ENCODE results near the gene TAOK3. TPM values are rescaled to one million over a fixed set of nuclear protein-coding genes. Genes with fewer than 3 reads are reported as not detected.

The TAOK3 gene
- total and polyA plus RNA-seq, 9 of the 15 experiments (the other 6 are each of a cell fraction or from before 2014, with no cell fraction given): 24.3 to 83.5 (median 47.1) TPM

DNA sequence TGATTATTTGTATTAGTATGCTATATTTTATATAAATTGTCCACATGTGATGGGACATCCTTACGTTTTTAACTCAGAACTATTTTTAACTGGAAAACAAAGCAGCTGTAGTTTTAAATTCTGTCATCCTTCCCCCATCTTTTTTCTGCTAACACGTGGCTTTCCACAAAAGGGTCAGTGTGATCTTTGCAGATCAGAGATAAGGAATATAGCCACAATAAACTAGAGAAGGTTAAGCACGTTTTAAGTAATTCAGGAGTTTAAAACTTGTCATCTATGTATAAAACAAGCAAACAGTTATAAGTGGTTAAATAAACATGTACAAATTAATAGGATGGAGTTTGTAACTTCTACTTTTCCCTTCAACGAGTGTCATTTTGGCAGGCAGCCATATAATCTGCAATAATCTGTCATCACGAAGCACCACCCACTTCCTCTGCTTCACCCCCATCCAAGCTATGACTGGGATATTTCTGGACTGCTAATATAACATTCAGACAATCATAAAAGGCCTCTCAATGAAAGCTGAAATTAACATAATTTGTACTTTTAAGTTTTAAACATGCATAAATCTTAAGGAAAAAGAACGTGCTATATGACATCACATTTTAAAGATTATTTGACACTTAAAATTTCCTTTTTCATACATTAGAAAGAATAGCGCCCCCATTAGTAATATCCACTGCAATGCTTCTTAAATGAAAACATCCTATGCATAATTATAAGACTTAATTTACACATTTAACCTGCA lies 15.3 kb downstream of the TAOK3 start (continued):
- peak; percentile 47 for TF ChIP-seq CCNT2 (IDR thresholded peaks at IDR 0.05; ENCODE audit: borderline replicate concordance, extremely low read depth, insufficient read length, low read depth, low read length)
- peak in 1 of 2 experiments; percentile 6; a peak in 1 of 4 replicates for TF ChIP-seq TBL1XR1 (IDR thresholded peaks at IDR 0.05; ENCODE audit: low read length in 2 of 2)
- no peak; the same call in 1 of the 2 replicates for TF ChIP-seq REST (IDR thresholded peaks at IDR 0.05; ENCODE audit: borderline replicate concordance)
- no peak for TF ChIP-seq REST (CRISPR knock-in tag; IDR thresholded peaks at IDR 0.05; ENCODE audit: low read depth)
- no peak for TF ChIP-seq ZNF224 (CRISPR knock-in tag; IDR thresholded peaks at IDR 0.05)
- TF ChIP-seq, protein P1, sequence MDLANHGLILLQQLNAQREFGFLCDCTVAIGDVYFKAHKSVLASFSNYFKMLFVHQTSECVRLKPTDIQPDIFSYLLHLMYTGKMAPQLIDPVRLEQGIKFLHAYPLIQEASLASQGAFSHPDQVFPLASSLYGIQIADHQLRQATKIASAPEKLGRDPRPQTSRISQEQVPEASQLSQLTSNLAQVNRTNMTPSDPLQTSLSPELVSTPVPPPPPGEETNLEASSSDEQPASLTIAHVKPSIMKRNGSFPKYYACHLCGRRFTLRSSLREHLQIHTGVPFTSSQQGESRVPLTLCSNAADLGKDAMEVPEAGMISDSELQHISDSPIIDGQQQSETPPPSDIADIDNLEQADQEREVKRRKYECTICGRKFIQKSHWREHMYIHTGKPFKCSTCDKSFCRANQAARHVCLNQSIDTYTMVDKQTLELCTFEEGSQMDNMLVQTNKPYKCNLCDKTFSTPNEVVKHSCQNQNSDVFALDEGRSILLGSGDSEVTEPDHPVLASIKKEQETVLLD (IDR thresholded peaks at IDR 0.05): no peak
- no peak for TF ChIP-seq KLF13 (tag; IDR thresholded peaks at IDR 0.05; ENCODE audit: borderline replicate concordance, low read depth)
- peak; percentile 5; the same call in 1 of the 2 replicates for TF ChIP-seq MAFF (IDR thresholded peaks at IDR 0.05; ENCODE audit: low read length)
- TF ChIP-seq ZSCAN29 (IDR thresholded peaks at IDR 0.05): no peak
- TF ChIP-seq NKRF (IDR thresholded peaks at IDR 0.05; ENCODE audit: borderline replicate concordance): peak; percentile 64; the same call in 1 of the 2 replicates
- TF ChIP-seq HMGN3 (IDR thresholded peaks at IDR 0.05; ENCODE audit: borderline replicate concordance, extremely low read depth, insufficient read length, low read depth, low read length): no peak
- TF ChIP-seq CBX2 (IDR thresholded peaks at IDR 0.05; ENCODE audit: insufficient read depth, low read length, poor library complexity, severe bottlenecking): no peak
- no peak for TF ChIP-seq PYGO2 (tag; IDR thresholded peaks at IDR 0.05)
- TF ChIP-seq CBFA2T3 (IDR thresholded peaks at IDR 0.05): peak; percentile 49; the same call in 1 of the 2 replicates
- TF ChIP-seq RFX1 (IDR thresholded peaks at IDR 0.05): 0 out of 2 replicates have a peak, but pooled peaks have one; percentile 4

All from K562 (cell line).